OCI-LY1 (cell line): ENCODE data around the gene CFAP251.

ENCODE experiments used
- H2AFZ ChIP-seq: fragments of 200-600 bp; sonication (generic), shearing (Covaris generic); 2 replicates; pipeline ENCODE4 v1.6.0; 2014; ENCODE audit warnings: antibody characterized with exemption, mild to moderate bottlenecking, low read length
- H3F3A ChIP-seq: fragments of 200-600 bp; sonication (generic), shearing (Covaris generic); 2 replicates; pipeline ENCODE4 v1.6.0; 2014; ENCODE audit warnings: mild to moderate bottlenecking, antibody characterized with exemption, low read length, moderate library complexity; ENCODE audit not compliant: insufficient read depth
- H3K27ac ChIP-seq: fragments of 200-600 bp; sonication (generic); 2 replicates; pipeline ENCODE4 v1.5.1; 2014; ENCODE audit warnings: low read length, mixed run types, mild to moderate bottlenecking, low read depth; ENCODE audit not compliant: poor library complexity, severe bottlenecking
- H3K27me3 ChIP-seq: fragments of 200-600 bp; sonication (generic); 2 replicates; pipeline ENCODE4 v1.6.0; 2014; ENCODE audit warnings: antibody characterized with exemption, mild to moderate bottlenecking, low read length, moderate library complexity; ENCODE audit not compliant: insufficient read depth
- H3K36me3 ChIP-seq: fragments of 200-600 bp; sonication (generic); 2 replicates; pipeline ENCODE4 v1.6.1; 2014; ENCODE audit warnings: mild to moderate bottlenecking, antibody characterized with exemption, low read length, moderate library complexity, mixed read lengths; ENCODE audit not compliant: insufficient read depth
- H3K4me1 ChIP-seq: fragments of 200-600 bp; sonication (generic); 2 replicates; pipeline ENCODE4 v1.5.1; 2014; ENCODE audit warnings: mild to moderate bottlenecking, low read length, moderate library complexity; ENCODE audit not compliant: insufficient read depth, severe bottlenecking
- H3K4me2 ChIP-seq: fragments of 200-600 bp; sonication (generic), shearing (Covaris generic); 2 replicates; pipeline ENCODE4 v1.6.1; 2014; ENCODE audit warnings: low read length
- H3K4me3 ChIP-seq: fragments of 200-600 bp; sonication (generic); 2 replicates; pipeline ENCODE4 v1.5.1; 2014; ENCODE audit warnings: low read length, low read depth, mild to moderate bottlenecking, mixed read lengths; ENCODE audit not compliant: poor library complexity, severe bottlenecking
- H3K79me2 ChIP-seq: fragments of 200-600 bp; shearing (Covaris generic); 2 replicates; pipeline ENCODE4 v1.6.1; 2016; ENCODE audit warnings: mixed run types, low read length, mixed read lengths; ENCODE audit not compliant: insufficient read depth
- H3K9ac ChIP-seq: fragments of 200-600 bp; sonication (generic), shearing (Covaris generic); 2 replicates; pipeline ENCODE4 v1.6.1; 2014; ENCODE audit warnings: mild to moderate bottlenecking, low read length, mixed read lengths
- H3K9me2 ChIP-seq: fragments of 200-600 bp; sonication (generic), shearing (Covaris generic); 2 replicates; pipeline ENCODE4 v1.6.1; 2014; ENCODE audit warnings: low read depth, mild to moderate bottlenecking, low read length, mixed read lengths
- H3K9me3 ChIP-seq: fragments of 200-600 bp; shearing (Covaris generic); 2 replicates; pipeline ENCODE4 v1.6.1; 2014; ENCODE audit warnings: low read length, mixed read lengths
- H4K20me1 ChIP-seq: fragments of 200-600 bp; sonication (generic), shearing (Covaris generic); 2 replicates; pipeline ENCODE4 v1.6.0; 2016; ENCODE audit warnings: mild to moderate bottlenecking, low read length; ENCODE audit not compliant: insufficient read depth
- CTCF ChIP-seq: fragments of 200-600 bp; sonication (generic), shearing (Covaris generic); IDR thresholded peaks from 2 replicates; pipeline ENCODE4 v1.5.1; 2017; ENCODE audit warnings: mild to moderate bottlenecking, antibody characterized with exemption, low read length, moderate library complexity, mixed read lengths
- EZH2 ChIP-seq: fragments of 200-600 bp; sonication (generic), shearing (Covaris generic); IDR thresholded peaks from 2 replicates; pipeline ENCODE4 v1.8.0; 2017; ENCODE audit warnings: borderline replicate concordance, mixed run types, mild to moderate bottlenecking, antibody characterized with exemption, low read length, moderate library complexity, mixed read lengths

The CFAP251 gene

DNA sequence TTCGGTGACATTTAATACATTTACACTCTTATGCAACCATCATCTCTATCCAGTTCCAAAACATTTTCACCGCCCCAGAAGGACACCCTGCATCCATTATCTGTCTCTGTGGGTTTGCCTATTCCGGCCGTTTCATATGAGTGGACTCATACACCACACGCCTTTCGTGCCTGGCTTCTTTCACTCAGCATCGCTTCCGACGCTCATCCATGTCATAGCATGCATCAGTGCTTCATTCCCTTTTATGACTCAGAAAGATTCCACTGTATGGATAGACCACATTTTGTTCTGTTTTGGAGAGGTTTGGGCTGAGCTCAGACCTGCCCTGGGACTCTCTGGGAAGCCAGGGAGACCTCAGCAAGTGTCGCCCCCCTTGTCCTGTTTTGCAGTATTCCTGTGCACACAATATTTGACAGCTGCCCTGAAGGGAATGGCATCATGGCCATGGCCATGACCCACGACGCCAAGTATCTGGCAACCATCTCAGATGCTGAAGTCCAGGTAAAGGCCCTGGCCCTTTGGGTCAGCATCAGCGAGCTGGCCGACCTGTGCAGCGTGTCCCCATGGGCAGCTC, 23.8 kb downstream of the CFAP251 start:
- Histone ChIP-seq H3K9ac (no peak overlapping the region), H2AFZ (no peak overlapping the region), H3F3A (no peaks in the 10 kb centered on the region), H3K27ac (no peak overlapping the region), H3K27me3 (no peaks in the 10 kb centered on the region), H3K79me2 (no peaks in the 10 kb centered on the region), H3K4me2 (no peak overlapping the region), H3K4me1 (peaks cover 7% of the 10 kb centered on the region), H3K9me3 (no peaks in the 10 kb centered on the region), H4K20me1 (no peaks in the 10 kb centered on the region), H3K36me3 (peaks cover 29% of the 10 kb centered on the region), H3K9me2 (no peaks in the 10 kb centered on the region), H3K4me3 (no peak overlapping the region)
- TF ChIP-seq CTCF (no peak), EZH2 (no peak)

DNA sequence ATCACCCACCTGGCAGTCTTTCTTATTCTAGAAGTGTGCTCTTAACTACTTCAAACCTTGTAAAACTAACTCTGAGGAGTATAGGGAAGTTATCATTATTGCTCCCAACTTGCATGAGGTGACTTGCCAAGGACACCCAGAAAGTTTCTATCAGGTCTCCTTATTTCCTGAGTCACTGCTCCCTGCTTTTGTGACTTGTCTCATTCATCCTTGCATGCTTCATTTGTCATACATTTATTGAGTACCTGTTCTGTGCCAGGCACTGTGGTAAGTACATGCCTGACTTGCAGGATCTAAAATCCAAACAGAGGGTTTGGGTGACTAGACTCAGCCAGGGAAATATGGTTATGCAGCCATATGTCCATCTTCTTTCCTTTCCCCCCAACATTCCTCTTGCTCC, 25.5 kb downstream of the CFAP251 start:
- H3K36me3 ChIP-seq, result peaks cover 21% of the 10 kb centered on the region
- H3K4me3 ChIP-seq, result no peak overlapping the region
- H4K20me1 ChIP-seq, result no peaks in the 10 kb centered on the region
- TF ChIP-seq EZH2 (no peak), CTCF (no peak)
- H3K79me2 ChIP-seq, result no peaks in the 10 kb centered on the region
- H3F3A ChIP-seq, result no peaks in the 10 kb centered on the region
- no peak overlapping the region for H3K9ac ChIP-seq
- peaks cover 6% of the 10 kb centered on the region for H3K4me1 ChIP-seq
- H3K27ac ChIP-seq, result no peak overlapping the region
- H3K9me2 ChIP-seq, result no peaks in the 10 kb centered on the region
- H3K9me3 ChIP-seq, result no peaks in the 10 kb centered on the region
- H3K27me3 ChIP-seq, result no peaks in the 10 kb centered on the region
- H3K4me2 ChIP-seq, result no peak overlapping the region
- no peak overlapping the region for H2AFZ ChIP-seq

GRCh38 chr12:121946313-121947025, 28.1 kb downstream of the CFAP251 start:
- no peak overlapping the region for H3K9ac ChIP-seq
- no peaks in the 10 kb centered on the region for H3K79me2 ChIP-seq
- H3K4me1 ChIP-seq, result no peaks in the 10 kb centered on the region
- H3K4me3 ChIP-seq, result no peak overlapping the region
- no peaks in the 10 kb centered on the region for H3K9me2 ChIP-seq
- H3K27me3 ChIP-seq, result no peaks in the 10 kb centered on the region
- peaks cover 21% of the 10 kb centered on the region for H3K36me3 ChIP-seq
- H2AFZ ChIP-seq, result no peak overlapping the region
- H3F3A ChIP-seq, result no peaks in the 10 kb centered on the region
- no peak overlapping the region for H3K27ac ChIP-seq
- H3K9me3 ChIP-seq, result no peaks in the 10 kb centered on the region
- no peaks in the 10 kb centered on the region for H4K20me1 ChIP-seq
- TF ChIP-seq EZH2 (no peak), CTCF (no peak)
- no peak overlapping the region for H3K4me2 ChIP-seq
